ENCODE results near the gene TUBB2A. TPM values are rescaled to one million over a fixed set of nuclear protein-coding genes. Genes with fewer than 3 reads are reported as not detected.

Gene TUBB2A
- total RNA-seq, 1 experiment from 2014 or later = 33.3 TPM

Other genes with a start within 250 kb of the TUBB2A start
- 131 TPM for gene SERPINB6, start 186.0 kb downstream of the TUBB2A start, total RNA-seq (2021; ENCODE audit: unreplicated experiment)
- 45.7 TPM for gene NQO2, start 157.7 kb downstream of the TUBB2A start, total RNA-seq (2021; ENCODE audit: unreplicated experiment)
- 31.6 TPM for gene RIPK1, start 89.0 kb downstream of the TUBB2A start, total RNA-seq (2021; ENCODE audit: unreplicated experiment)
- 36.3 TPM for gene BPHL, start 38.8 kb downstream of the TUBB2A start, total RNA-seq (2021; ENCODE audit: unreplicated experiment)
- gene TUBB2B, start 70.1 kb upstream of the TUBB2A start, total RNA-seq (2021; ENCODE audit: unreplicated experiment) = 22.7 TPM
- gene PSMG4, start 101.4 kb upstream of the TUBB2A start, total RNA-seq (2021; ENCODE audit: unreplicated experiment) = 27.0 TPM

Measured in Panc1 (cell line).